Caco-2 (cell line): Measurements from ENCODE around the gene CEP57L1. TPM values are rescaled to one million over a fixed set of nuclear protein-coding genes. Genes with fewer than 3 reads are reported as not detected.

Source experiments
- BruUV-seq: library from RNA; stranded (reverse); fragments of 400-500 nt; replicated peaks from 2 replicates; lab custom pipeline; 2021; lab: Mats Ljungman, UMichigan
- CTCF ChIA-PET: fragments of 300-600 bp; sonication (Branson Sonifier 250); formaldehyde crosslinking; loops from one replicate; lab custom pipeline; 2022; ENCODE audit warnings: antibody characterized with exemption; lab: Charles Lee
- POLR2A ChIA-PET: fragments of 300-600 bp; sonication (Branson Sonifier 250); formaldehyde crosslinking; loops from one replicate; lab custom pipeline; 2022; ENCODE audit warnings: antibody characterized with exemption; lab: Charles Lee
- DNase-seq, 2 experiments: peaks; one replicate each; pipeline versions ENCODE4 v3.0.0 to v3.0.0-alpha.2; 2020 to 2022
- H3K27me3 ChIP-seq: replicated peaks from 2 replicates; pipeline ENCODE4 v1.6.0; 2011; ENCODE audit warnings: low read length; ENCODE audit not compliant: control insufficient read depth, insufficient read depth
- H3K36me3 ChIP-seq: 2 replicates; pipeline ENCODE4 v1.5.1; 2011; ENCODE audit warnings: low read length; ENCODE audit not compliant: control insufficient read depth, insufficient read depth
- H3K4me1 ChIP-seq: fragments of 250-450 bp; sonication (Bioruptor Pico); 2 replicates; pipeline ENCODE4 v1.5.1; 2020; ENCODE audit warnings: mild to moderate bottlenecking
- H3K4me3 ChIP-seq: 2 replicates; pipeline ENCODE4 v1.5.1; 2011; ENCODE audit warnings: low read depth, mild to moderate bottlenecking, control low read depth, low read length
- H3K9me3 ChIP-seq: fragments of 250-450 bp; sonication (Bioruptor Pico); 2 replicates; pipeline ENCODE4 v1.5.1; 2020; ENCODE audit warnings: mild to moderate bottlenecking, moderate library complexity
- H3K27ac Mint-ChIP-seq: one replicate; pipeline ENCODE4 v1.8.0; 2022; ENCODE audit warnings: mixed read lengths; ENCODE audit not compliant: unreplicated experiment
- H3K27me3 Mint-ChIP-seq: one replicate; pipeline ENCODE4 v1.8.0; 2022; ENCODE audit warnings: mixed read lengths; ENCODE audit not compliant: insufficient read depth, unreplicated experiment
- H3K36me3 Mint-ChIP-seq: one replicate; pipeline ENCODE4 v1.8.0; 2022; ENCODE audit warnings: mild to moderate bottlenecking, mixed read lengths; ENCODE audit not compliant: insufficient read depth, unreplicated experiment
- H3K4me1 Mint-ChIP-seq: one replicate; pipeline ENCODE4 v1.8.0; 2022; ENCODE audit warnings: low read depth, mixed read lengths; ENCODE audit not compliant: unreplicated experiment
- H3K4me3 Mint-ChIP-seq: one replicate; pipeline ENCODE4 v1.8.0; 2022; ENCODE audit warnings: mild to moderate bottlenecking, moderate library complexity, mixed read lengths; ENCODE audit not compliant: unreplicated experiment
- H3K9me3 Mint-ChIP-seq: one replicate; pipeline ENCODE4 v1.8.0; 2022; ENCODE audit warnings: mixed read lengths; ENCODE audit not compliant: unreplicated experiment
- intact Hi-C: fragments of 100-400 bp; cut with micrococcal nuclease; formaldehyde crosslinking; loops from one replicate; pipeline ENCODE4 v1.10.0; 2022; ENCODE audit not compliant: unreplicated experiment
- total RNA-seq: library from RNA; stranded (reverse); gene quantifications from 2 replicates; pipeline ENCODE4 v1.2.3, GENCODE V29; 2022
- TF ChIP-seq, protein P1 (sequence below), 2 experiments: fragments of 200-600 bp in 1 of 2; IDR thresholded peaks; 1 replicate in 1 of 2; 2 replicates in 1 of 2; pipeline versions ENCODE4 v1.5.1 to v1.8.0; 2011 to 2022; ENCODE audit warnings: antibody characterized with exemption in 1 of 2, control low read depth in 1 of 2, inconsistent platforms in 1 of 2, low read depth in 1 of 2, low read length in 1 of 2, mild to moderate bottlenecking in 1 of 2, moderate library complexity in 1 of 2; ENCODE audit not compliant: insufficient read depth in 1 of 2, severe bottlenecking in 1 of 2, unreplicated experiment in 1 of 2

The CEP57L1 gene
- total RNA-seq, 1 experiment from 2014 or later, result 12.7 TPM

DNA sequence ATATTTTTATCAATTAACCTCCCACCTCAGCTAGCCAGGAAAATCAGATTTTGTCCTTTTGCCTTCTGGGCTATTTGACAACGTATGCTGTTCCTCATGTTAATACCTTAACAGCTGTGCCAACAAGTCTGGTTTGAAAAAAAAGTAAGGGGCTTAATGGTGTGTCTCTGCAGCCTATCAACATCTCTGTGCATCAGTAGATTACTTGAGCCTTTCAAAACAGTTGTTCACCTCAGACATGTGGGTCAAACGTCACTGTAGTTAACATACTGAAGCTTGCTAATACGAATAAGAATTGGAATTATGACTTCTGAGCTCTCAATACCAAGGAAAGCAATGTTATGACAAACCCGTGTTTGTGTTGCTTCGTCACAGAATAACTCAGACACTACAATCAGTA lies 23.0 kb downstream of the CEP57L1 start:
- H3K27me3 ChIP-seq, result no peaks in the 10 kb centered on the region
- POLR2A ChIA-PET, result no interaction called here

GRCh38 chr6:109118871-109119354 lies 23.6 kb downstream of the CEP57L1 start:
- Histone ChIP-seq H3K4me1 (0 out of 2 replicates have a peak, but pooled peaks cover 9% of the 10 kb centered on the region), H3K36me3 (no peaks in the 10 kb centered on the region), H3K27me3 (no peaks in the 10 kb centered on the region), H3K4me3 (no peak overlapping the region), H3K9me3 (no peaks in the 10 kb centered on the region; the same call in 1 of the 2 replicates)
- no peak overlapping the region for H3K27ac Mint-ChIP-seq
- DNase-seq, result no peak
- no peaks in the 10 kb centered on the region for H3K9me3 Mint-ChIP-seq
- no TSS peak for BruUV-seq
- TF ChIP-seq, protein P1, sequence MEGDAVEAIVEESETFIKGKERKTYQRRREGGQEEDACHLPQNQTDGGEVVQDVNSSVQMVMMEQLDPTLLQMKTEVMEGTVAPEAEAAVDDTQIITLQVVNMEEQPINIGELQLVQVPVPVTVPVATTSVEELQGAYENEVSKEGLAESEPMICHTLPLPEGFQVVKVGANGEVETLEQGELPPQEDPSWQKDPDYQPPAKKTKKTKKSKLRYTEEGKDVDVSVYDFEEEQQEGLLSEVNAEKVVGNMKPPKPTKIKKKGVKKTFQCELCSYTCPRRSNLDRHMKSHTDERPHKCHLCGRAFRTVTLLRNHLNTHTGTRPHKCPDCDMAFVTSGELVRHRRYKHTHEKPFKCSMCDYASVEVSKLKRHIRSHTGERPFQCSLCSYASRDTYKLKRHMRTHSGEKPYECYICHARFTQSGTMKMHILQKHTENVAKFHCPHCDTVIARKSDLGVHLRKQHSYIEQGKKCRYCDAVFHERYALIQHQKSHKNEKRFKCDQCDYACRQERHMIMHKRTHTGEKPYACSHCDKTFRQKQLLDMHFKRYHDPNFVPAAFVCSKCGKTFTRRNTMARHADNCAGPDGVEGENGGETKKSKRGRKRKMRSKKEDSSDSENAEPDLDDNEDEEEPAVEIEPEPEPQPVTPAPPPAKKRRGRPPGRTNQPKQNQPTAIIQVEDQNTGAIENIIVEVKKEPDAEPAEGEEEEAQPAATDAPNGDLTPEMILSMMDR (IDR thresholded peaks at IDR 0.05; ENCODE audit: insufficient read depth in 1 of 2, low read depth in 1 of 2, low read length in 1 of 2, severe bottlenecking in 1 of 2, unreplicated experiment in 1 of 2), result no peak
- H3K4me3 Mint-ChIP-seq, result no peak overlapping the region
- CTCF ChIA-PET, result no interaction called here
- intact Hi-C loops, result no loop called here
- no peaks in the 10 kb centered on the region for H3K27me3 Mint-ChIP-seq
- no peaks in the 10 kb centered on the region for H3K36me3 Mint-ChIP-seq
- peaks cover 15% of the 10 kb centered on the region for H3K4me1 Mint-ChIP-seq
- POLR2A ChIA-PET, result no interaction called here

More for the DNA sequence above, 23.0 kb downstream of the CEP57L1 start:
- no TSS peak for BruUV-seq
- TF ChIP-seq, protein P1 (IDR thresholded peaks at IDR 0.05; ENCODE audit: insufficient read depth in 1 of 2, low read depth in 1 of 2, low read length in 1 of 2, severe bottlenecking in 1 of 2, unreplicated experiment in 1 of 2), result no peak
- CTCF ChIA-PET, result no interaction called here
- no peak overlapping the region for H3K4me3 ChIP-seq
- no peak overlapping the region for H3K4me3 Mint-ChIP-seq
- H3K36me3 ChIP-seq, result no peaks in the 10 kb centered on the region
- no peaks in the 10 kb centered on the region; the same call in 1 of the 2 replicates for H3K9me3 ChIP-seq
- no peaks in the 10 kb centered on the region for H3K36me3 Mint-ChIP-seq
- H3K27me3 Mint-ChIP-seq, result no peaks in the 10 kb centered on the region
- no peak overlapping the region for H3K27ac Mint-ChIP-seq
- no peaks in the 10 kb centered on the region for H3K9me3 Mint-ChIP-seq
- intact Hi-C loops, result no loop called here
- peaks cover 15% of the 10 kb centered on the region for H3K4me1 Mint-ChIP-seq
- DNase-seq, result no peak
- 0 out of 2 replicates have a peak, but pooled peaks cover 9% of the 10 kb centered on the region for H3K4me1 ChIP-seq

DNA sequence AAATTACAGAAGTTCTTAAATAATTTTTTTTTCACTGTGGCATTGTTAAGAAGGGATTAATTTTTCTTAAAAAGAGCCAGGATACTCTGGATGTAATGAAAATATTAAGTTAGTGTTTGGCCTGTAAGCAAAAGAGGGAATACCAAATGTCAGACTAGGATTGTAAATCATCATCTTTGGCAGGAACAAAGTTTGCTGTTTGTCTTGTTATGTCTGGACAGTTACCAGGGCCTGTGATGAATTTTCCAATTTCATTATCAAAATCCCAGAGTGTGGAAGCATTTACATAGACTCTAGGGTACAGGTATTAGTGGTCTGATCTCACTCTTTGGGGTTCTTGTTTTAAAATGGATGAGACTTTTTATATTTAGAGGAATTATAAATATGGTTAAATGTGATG lies 26.1 kb downstream of the CEP57L1 start:
- TF ChIP-seq, protein P1 (IDR thresholded peaks at IDR 0.05; ENCODE audit: insufficient read depth in 1 of 2, low read depth in 1 of 2, low read length in 1 of 2, severe bottlenecking in 1 of 2, unreplicated experiment in 1 of 2), result no peak

More for the DNA sequence above, 26.1 kb downstream of the CEP57L1 start:
- Mint-ChIP-seq H3K4me1 (peaks cover 15% of the 10 kb centered on the region), H3K27ac (no peak overlapping the region), H3K4me3 (no peak overlapping the region), H3K9me3 (no peaks in the 10 kb centered on the region), H3K27me3 (no peaks in the 10 kb centered on the region), H3K36me3 (no peaks in the 10 kb centered on the region)
- Histone ChIP-seq H3K4me1 (0 out of 2 replicates have a peak, but pooled peaks cover 9% of the 10 kb centered on the region), H3K9me3 (no peaks in the 10 kb centered on the region; the same call in 1 of the 2 replicates), H3K27me3 (no peaks in the 10 kb centered on the region), H3K36me3 (no peaks in the 10 kb centered on the region), H3K4me3 (no peak overlapping the region)
- POLR2A ChIA-PET, result no interaction called here
- DNase-seq, result no peak
- CTCF ChIA-PET, result no interaction called here
- BruUV-seq, result no TSS peak
- intact Hi-C loops, result no loop called here
